ENCODE data around the gene BMP6.

The BMP6 gene

GRCh38 chr6:7836371-7837026 lies 110.6 kb downstream of the BMP6 start:
- no peak for DNase-seq

- DNase-seq = no peak
These were observed 116.0 kb downstream of the BMP6 start for GRCh38 chr6:7841781-7842468.

- DNase-seq = no peak
These were observed 121.3 kb downstream of the BMP6 start for GRCh38 chr6:7846966-7847818.

- DNase-seq = no peak
These were observed 122.3 kb downstream of the BMP6 start for GRCh38 chr6:7848229-7848628.

- no peak for DNase-seq
These were observed 125.9 kb downstream of the BMP6 start for GRCh38 chr6:7851780-7852179.

GRCh38 chr6:7859591-7859990 lies 133.7 kb downstream of the BMP6 start:
- DNase-seq = no peak

GRCh38 chr6:7865781-7866180 lies 139.9 kb downstream of the BMP6 start:
- DNase-seq = no peak

- no peak for DNase-seq
These were observed 140.6 kb downstream of the BMP6 start for GRCh38 chr6:7866526-7866925.

- no peak for DNase-seq
These were observed 143.0 kb downstream of the BMP6 start for GRCh38 chr6:7868926-7869325.

- no peak for DNase-seq
These were observed 152.6 kb downstream of the BMP6 start for GRCh38 chr6:7878401-7878964.

GRCh38 chr6:7879043-7879442 lies 153.1 kb downstream of the BMP6 start:
- no peak for DNase-seq

- no peak for DNase-seq
These were observed 153.7 kb downstream of the BMP6 start for GRCh38 chr6:7879579-7879978.

GRCh38 chr6:7879980-7880717 lies 154.2 kb downstream of the BMP6 start:
- no peak for DNase-seq

- DNase-seq = no peak
These were observed 154.8 kb downstream of the BMP6 start for GRCh38 chr6:7880718-7881107.

GRCh38 chr6:7881765-7882500 lies 156.0 kb downstream of the BMP6 start:
- no peak for DNase-seq

GRCh38 chr6:7882505-7883257 lies 156.8 kb downstream of the BMP6 start:
- DNase-seq = no peak

GRCh38 chr6:7883381-7883780 lies 157.5 kb downstream of the BMP6 start:
- no peak for DNase-seq

GRCh38 chr6:7886132-7886531 lies 160.2 kb downstream of the BMP6 start:
- no peak for DNase-seq

- DNase-seq = no peak
These were observed 161.5 kb downstream of the BMP6 start for GRCh38 chr6:7887278-7887991.

GRCh38 chr6:7888587-7889357 lies 162.9 kb downstream of the BMP6 start:
- DNase-seq = no peak

Data from NCI-H1417 treated with DMSO at 0.1 percent for 48 hours (cell line).